SK-N-SH (cell line): Measurements from ENCODE around the gene TSKS. TPM values are rescaled to one million over a fixed set of nuclear protein-coding genes. Genes with fewer than 3 reads are reported as not detected.
A peak's percentile ranks its signal among the peaks of the same experiment; 100 is the strongest.

Experiments
- CTCF ChIA-PET: fragments of 300-600, 350-600 bp; formaldehyde crosslinking; extraction: SDS; loops from one replicate; lab custom pipeline; 2021; lab: Yijun Ruan, JAX
- POLR2A ChIA-PET: fragments of 350-600 bp; sonication (Branson Sonifier 250); formaldehyde crosslinking; extraction: SDS; loops from one replicate; lab custom pipeline; 2020; ENCODE audit warnings: antibody characterized with exemption, inconsistent platforms; lab: Yijun Ruan, JAX
- DNase-seq: peaks from one replicate; pipeline ENCODE4 v3.0.0; 2012
- H2AFZ ChIP-seq: fragments of 200-600 bp; sonication (generic); 2 replicates; pipeline ENCODE4 v1.8.1; 2016; ENCODE audit warnings: antibody characterized with exemption, mild to moderate bottlenecking, low read depth
- H3F3A ChIP-seq: fragments of 200-600 bp; sonication (generic); replicated peaks from 2 replicates; pipeline ENCODE3; 2016; ENCODE audit warnings: antibody characterized with exemption, mild to moderate bottlenecking; ENCODE audit not compliant: insufficient read depth
- H3K27ac ChIP-seq, 2 experiments: fragments of 200-500 bp in 1 of 2; fragments of 200-600 bp in 1 of 2; sonication (Bioruptor generic) in 1 of 2; sonication (generic), shearing (Covaris generic) in 1 of 2; 2 replicates each; pipeline versions ENCODE4 v1.5.1 to v1.6.1; 2014 to 2016; ENCODE audit warnings: low read depth in 2 of 2, inconsistent platforms in 1 of 2, low read length in 1 of 2, mild to moderate bottlenecking in 1 of 2, mixed read lengths in 1 of 2
- H3K27me3 ChIP-seq: fragments of 200-600 bp; sonication (generic), shearing (Covaris generic); 2 replicates; pipeline ENCODE4 v1.6.1; 2016; ENCODE audit warnings: mixed run types; ENCODE audit not compliant: insufficient read depth
- H3K36me3 ChIP-seq, 2 experiments: fragments of 200-500 bp in 1 of 2; fragments of 200-600 bp in 1 of 2; sonication (Bioruptor generic) in 1 of 2; sonication (generic) in 1 of 2; replicated peaks in 1 of 2; 2 replicates each; pipeline versions ENCODE3 to v1.5.1; 2014 to 2016; ENCODE audit warnings: low read length in 1 of 2, mild to moderate bottlenecking in 1 of 2; ENCODE audit not compliant: insufficient read depth in 2 of 2, control insufficient read depth in 1 of 2
- H3K4me1 ChIP-seq, 2 experiments: fragments of 200-500 bp in 1 of 2; fragments of 200-600 bp in 1 of 2; sonication (Bioruptor generic) in 1 of 2; sonication (generic), shearing (Covaris generic) in 1 of 2; 2 replicates each; pipeline versions ENCODE4 v1.5.1 to v1.6.1; 2014 to 2016; ENCODE audit warnings: low read depth in 1 of 2, low read length in 1 of 2, mixed run types in 1 of 2; ENCODE audit not compliant: insufficient read depth in 2 of 2, control insufficient read depth in 1 of 2
- H3K4me2 ChIP-seq: fragments of 200-600 bp; sonication (generic), shearing (Covaris generic); 2 replicates; pipeline ENCODE4 v1.6.1; 2017; ENCODE audit warnings: mixed run types
- H3K4me3 ChIP-seq, 2 experiments: fragments of 200-500 bp in 1 of 2; fragments of 200-600 bp in 1 of 2; sonication (Bioruptor generic) in 1 of 2; sonication (generic), shearing (Covaris generic) in 1 of 2; 2 replicates each; pipeline versions ENCODE4 v1.5.1 to v1.8.1; 2014 to 2016; ENCODE audit warnings: low read depth in 2 of 2, inconsistent platforms in 1 of 2, low read length in 1 of 2, mild to moderate bottlenecking in 1 of 2, mixed read lengths in 1 of 2, moderate library complexity in 1 of 2
- H3K79me2 ChIP-seq: fragments of 200-600 bp; sonication (generic); 2 replicates; pipeline ENCODE4 v1.8.1; 2017; ENCODE audit warnings: mild to moderate bottlenecking; ENCODE audit not compliant: insufficient read depth
- H3K9ac ChIP-seq: fragments of 200-600 bp; sonication (generic); 2 replicates; pipeline ENCODE4 v1.6.1; 2017; ENCODE audit warnings: mixed run types
- H3K9me2 ChIP-seq: fragments of 200-600 bp; sonication (generic); 2 replicates; pipeline ENCODE4 v1.6.1; 2017; ENCODE audit warnings: mixed run types
- H3K9me3 ChIP-seq: fragments of 200-600 bp; sonication (generic); 2 replicates; pipeline ENCODE4 v1.6.1; 2017; ENCODE audit warnings: mixed run types, mild to moderate bottlenecking, moderate library complexity
- H4K20me1 ChIP-seq: fragments of 200-600 bp; sonication (generic); 2 replicates; pipeline ENCODE4 v1.6.1; 2017; ENCODE audit warnings: mild to moderate bottlenecking, mixed run types; ENCODE audit not compliant: insufficient read depth
- CHD2 ChIP-seq: fragments of 150-350 bp; IDR thresholded peaks from 2 replicates; pipeline ENCODE4 v1.6.1; 2018; ENCODE audit warnings: low read length; ENCODE audit not compliant: partially characterized antibody
- ELF1 ChIP-seq: IDR thresholded peaks from 2 replicates; pipeline ENCODE4 v1.4.0; 2012
- FOSL2 ChIP-seq: IDR thresholded peaks from 2 replicates; pipeline ENCODE4 v1.4.0; 2012; ENCODE audit warnings: low read depth, mild to moderate bottlenecking, moderate library complexity, borderline replicate concordance
- FOXM1 ChIP-seq: IDR thresholded peaks from 2 replicates; pipeline ENCODE4 v1.4.0; 2012; ENCODE audit warnings: low read depth, mild to moderate bottlenecking
- GATA2 ChIP-seq: sonication (generic); formaldehyde crosslinking; IDR thresholded peaks from 2 replicates; pipeline ENCODE4 v1.5.0; 2020; ENCODE audit warnings: mild to moderate bottlenecking, missing genetic modification reagents
- JUND ChIP-seq: IDR thresholded peaks from 2 replicates; pipeline ENCODE4 v1.4.0; 2012
- MEF2A ChIP-seq: IDR thresholded peaks from 2 replicates; pipeline ENCODE4 v1.4.0; 2012; ENCODE audit warnings: low read depth, borderline replicate concordance
- NFIC ChIP-seq: IDR thresholded peaks from 2 replicates; pipeline ENCODE4 v1.4.0; 2012; ENCODE audit warnings: borderline replicate concordance
- NRF1 ChIP-seq: IDR thresholded peaks from 2 replicates; pipeline ENCODE4 v1.6.1; 2012; ENCODE audit warnings: low read depth, mild to moderate bottlenecking, low read length
- PBX3 ChIP-seq: IDR thresholded peaks from 2 replicates; pipeline ENCODE4; 2012
- REST ChIP-seq: IDR thresholded peaks from 2 replicates; pipeline ENCODE4 v1.6.1; 2012; ENCODE audit warnings: mild to moderate bottlenecking, low read depth, low read length, moderate library complexity
- RFX5 ChIP-seq: IDR thresholded peaks from 2 replicates; pipeline ENCODE4 v1.6.1; 2012; ENCODE audit warnings: mild to moderate bottlenecking, improper control_type of control experiment, low read length
- SIN3A ChIP-seq: IDR thresholded peaks from 2 replicates; pipeline ENCODE4 v1.6.1; 2012; ENCODE audit warnings: low read depth, mild to moderate bottlenecking, low read length, moderate library complexity, borderline replicate concordance
- SMC3 ChIP-seq: IDR thresholded peaks from 2 replicates; pipeline ENCODE4 v1.6.1; 2012; ENCODE audit warnings: low read depth, low read length, improper control_type of control experiment
- TAF1 ChIP-seq: IDR thresholded peaks from 2 replicates; pipeline ENCODE4 v1.6.1; 2012; ENCODE audit warnings: low read depth, mild to moderate bottlenecking, low read length, moderate library complexity, borderline replicate concordance
- TCF12 ChIP-seq: IDR thresholded peaks from 2 replicates; pipeline ENCODE4 v1.4.0; 2012
- USF2 ChIP-seq: fragments of 150-350 bp; IDR thresholded peaks from 2 replicates; pipeline ENCODE4 v1.6.1; 2017; ENCODE audit warnings: antibody characterized with exemption, low read length, low read depth, borderline replicate concordance
- YY1 ChIP-seq: IDR thresholded peaks from 2 replicates; pipeline ENCODE4 v1.4.0; 2012; ENCODE audit warnings: low read depth, mild to moderate bottlenecking
- ZBTB33 ChIP-seq: IDR thresholded peaks from 2 replicates; pipeline ENCODE4 v1.4.0; 2012; ENCODE audit warnings: low read depth, borderline replicate concordance
- WGBS: methylation state at CpG from one replicate; pipeline ENCODE4 v1.1.6; 2017; ENCODE audit warnings: low lambda C conversion rate; 5-methylcytosine and 5-hydroxymethylcytosine counted together
- polyA plus RNA-seq, 3 experiments: library from polyadenylated mRNA; depleted of rRNA; stranded (reverse); fragments of >200 nt; gene quantifications; 2 replicates each; pipeline ENCODE4 v1.2.3, GENCODE V29; 2012

Gene TSKS
- polyA plus RNA-seq (2012; rRNA removed) = not detected in 2 replicates
- polyA plus RNA-seq (2012; cell fraction: cytosol; rRNA removed) = 0.03 TPM in 1 of 2 replicates, not detected in the other
- 0.04 TPM in 1 of 2 replicates, not detected in the other for polyA plus RNA-seq (2012; cell fraction: nucleus; rRNA removed)

GRCh38 chr19:49763230-49763629 lies at the start of gene TSKS:
TSKS (minus strand) TSS chr19:49763306; CDS start chr19:49763247, 59 bp downstream.
- no peaks in the 10 kb centered on the region for H3K9me2 ChIP-seq
- H3K79me2 ChIP-seq = peaks cover 14% of the 10 kb centered on the region
- H3K4me3 ChIP-seq = no peak within 1 kb of the TSS
- peaks cover 14 to 15% of the 10 kb centered on the region in 2 experiments; a peak in 3 of 4 replicates for H3K4me1 ChIP-seq
- ChIA-PET CTCF (interaction anchor here (1.0 to 1.1 kb wide), 2 partner anchors 11 to 91 kb away, joined by 3 read pairs; no protein-coding TSS in a partner anchor), POLR2A (no interaction called here)
- DNase-seq = no peak
- 81% methylated on average over 4 of the region's 6 CpGs for WGBS
- H3K27ac ChIP-seq = no peak within 1 kb of the TSS
- H3F3A ChIP-seq = peaks cover 4% of the 10 kb centered on the region
- no peak within 1 kb of the TSS for H3K9ac ChIP-seq
- no peaks in the 10 kb centered on the region for H3K9me3 ChIP-seq
- no peaks in the 10 kb centered on the region for H3K27me3 ChIP-seq
- H4K20me1 ChIP-seq = 0 out of 2 replicates have a peak, but pooled peaks cover 5% of the 10 kb centered on the region
- no peak for TF ChIP-seq TCF12
- no peak for TF ChIP-seq TAF1
- TF ChIP-seq CHD2 = no peak
- TF ChIP-seq SIN3A = no peak
- no peak within 1 kb of the TSS for H2AFZ ChIP-seq
- no peaks in the 10 kb centered on the region for H3K36me3 ChIP-seq
- H3K4me2 ChIP-seq = no peak within 1 kb of the TSS

- no peaks in the 10 kb centered on the region for H3K9me3 ChIP-seq
- peak overlapping the region; percentile 92 for H3K9ac ChIP-seq
- peak overlapping the region; percentile 88 for H2AFZ ChIP-seq
- no peaks in the 10 kb centered on the region for H3K9me2 ChIP-seq
- peaks cover 0 to 5% of the 10 kb centered on the region in 2 experiments for H3K36me3 ChIP-seq
- ChIA-PET POLR2A (interaction anchor here (0.6 to 2.0 kb wide), 6 partner anchors 10 to 100 kb away, joined by 3 to 15 read pairs (median 7); partner anchors contain the start of genes AKT1S1, PTOV1 and TBC1D17), CTCF (interaction anchor here (1.0 to 1.6 kb wide), 3 partner anchors 38 to 135 kb away, joined by 3 to 5 read pairs (median 3); partner anchors contain the start of genes CPT1C and PRMT1)
- H3F3A ChIP-seq = peaks cover 30% of the 10 kb centered on the region
- no peaks in the 10 kb centered on the region for H3K27me3 ChIP-seq
- H3K4me3 ChIP-seq = peak overlapping the region; percentile 65 to 76
- H4K20me1 ChIP-seq = peaks cover 4% of the 10 kb centered on the region; the same call in 1 of the 2 replicates
- no peaks in the 10 kb centered on the region for H3K79me2 ChIP-seq
- peak overlapping the region; percentile 95 to 96 for H3K27ac ChIP-seq
- no peak for TF ChIP-seq CHD2
- no peak for TF ChIP-seq USF2
- TF ChIP-seq GATA2 (CRISPR knock-in tag) = no peak
- no peak for TF ChIP-seq MEF2A
- TF ChIP-seq JUND = no peak
- TF ChIP-seq PBX3 = no peak
- no peak for TF ChIP-seq YY1
- TF ChIP-seq TCF12 = no peak
- no peak for TF ChIP-seq SMC3
- no peak for TF ChIP-seq NRF1
- no peak for TF ChIP-seq ZBTB33
- no peak for TF ChIP-seq ELF1
- no peak for TF ChIP-seq NFIC
- no peak for TF ChIP-seq FOXM1
- no peak for TF ChIP-seq FOSL2
- no peak for TF ChIP-seq REST
- no peak for TF ChIP-seq RFX5
- peak overlapping the region; percentile 89 for H3K4me2 ChIP-seq
- peaks cover 12 to 21% of the 10 kb centered on the region in 2 experiments for H3K4me1 ChIP-seq
- no peak for DNase-seq
- 56% methylated on average over 11 of the region's 11 CpGs for WGBS
These were observed 49.4 kb upstream of the TSKS start for GRCh38 chr19:49812452-49812996.
